Upper lobe of left lung (tissue), 6 donors: ENCODE measurements around the gene AJAP1. TPM values are rescaled to one million over a fixed set of nuclear protein-coding genes. Genes with fewer than 3 reads are reported as not detected.

Source experiments
- ATAC-seq, 2 donors: fragments of 200-7000 bp; cut with Tn5 transposase; one replicate each; pipeline ENCODE4 v1.9.1; 2022; ENCODE audit warnings: mild to moderate bottlenecking in 2 of 2, moderate library complexity in 2 of 2; ENCODE audit not compliant: low FRiP score in 2 of 2
- DNase-seq, 2 donors: peaks; one replicate each; pipeline ENCODE4 v3.0.0-alpha.2; 2019 to 2020
- H3K27ac ChIP-seq, 4 donors: fragments of 200-600 bp; sonication (generic); one replicate each; pipeline ENCODE4 v1.5.1; 2016 to 2019
- H3K27me3 ChIP-seq, 4 donors: fragments of 200-600 bp; sonication (generic); one replicate each; pipeline ENCODE4 v1.5.1; 2017 to 2019
- H3K36me3 ChIP-seq, 4 donors: fragments of 200-600 bp; sonication (generic); one replicate each; pipeline ENCODE4 v1.5.1; 2016 to 2019
- H3K4me1 ChIP-seq, 4 donors: fragments of 200-600 bp; sonication (generic); one replicate each; pipeline ENCODE4 v1.5.1; 2018 to 2019
- H3K4me3 ChIP-seq, 4 donors: fragments of 200-600 bp; sonication (generic); one replicate each; pipeline ENCODE4 v1.5.1; 2017 to 2019; ENCODE audit warnings: mild to moderate bottlenecking in 2 of 4, moderate library complexity in 1 of 4
- H3K9me3 ChIP-seq, 4 donors: fragments of 200-600 bp; sonication (generic); one replicate each; pipeline ENCODE4 v1.5.1; 2018 to 2019
- EP300 ChIP-seq, 4 donors: sonication (generic); formaldehyde crosslinking; IDR thresholded peaks; one replicate each; pipeline ENCODE4 v1.5.1; 2017; ENCODE audit warnings: antibody characterized with exemption in 4 of 4, control low read depth in 2 of 4
- POLR2A ChIP-seq, 4 donors: fragments of 450-650 bp; IDR thresholded peaks; one replicate each; pipeline ENCODE4 v1.5.1; 2016 to 2017; ENCODE audit warnings: antibody characterized with exemption in 4 of 4, mild to moderate bottlenecking in 2 of 4
- POLR2AphosphoS5 ChIP-seq, 2 donors: sonication (generic); formaldehyde crosslinking; IDR thresholded peaks; one replicate each; pipeline ENCODE4 v1.5.1; 2017; ENCODE audit warnings: antibody characterized with exemption in 2 of 2
- WGBS, 2 donors: methylation state at CpG; one replicate each; pipeline ENCODE4 v1.1.5; 2017 to 2018; 5-methylcytosine and 5-hydroxymethylcytosine counted together
- total RNA-seq, 6 donors: library from RNA; depleted of rRNA in 4 of 6; stranded (reverse); fragments of >200 nt in 4 of 6; gene quantifications; one replicate each; pipeline versions ENCODE4 v1.1.0 to v1.2.1, GENCODE V29; 2016 to 2021
- TF ChIP-seq, protein P1 (sequence below), 6 experiments: fragments of 450-650 bp in 4 of 6; fragments of 200-600 bp in 2 of 6; sonication (generic) in 2 of 6; IDR thresholded peaks; one replicate each; pipeline ENCODE4 v1.5.1; 2016 to 2019; ENCODE audit warnings: antibody characterized with exemption in 6 of 6
- donor health status: DM: no; HTN: no; CAD: no; lungs with moderate emphysema.
- donor health status: DM: no; HTN: yes; CAD: no; lungs with severe emphysema.

Gene AJAP1
- total RNA-seq, 6 donors from 2014 or later = 0.54 to 4.6 (median 2.9) TPM

- WGBS, 2 donors = 74 to 77% methylated on average over 5 of the region's 5 CpGs
- no peak overlapping the region for H3K4me3 ChIP-seq
- H3K9me3 ChIP-seq = peaks cover 0 to 9% (median 2%) of the 10 kb centered on the region in 4 donors
- TF ChIP-seq, protein P1, sequence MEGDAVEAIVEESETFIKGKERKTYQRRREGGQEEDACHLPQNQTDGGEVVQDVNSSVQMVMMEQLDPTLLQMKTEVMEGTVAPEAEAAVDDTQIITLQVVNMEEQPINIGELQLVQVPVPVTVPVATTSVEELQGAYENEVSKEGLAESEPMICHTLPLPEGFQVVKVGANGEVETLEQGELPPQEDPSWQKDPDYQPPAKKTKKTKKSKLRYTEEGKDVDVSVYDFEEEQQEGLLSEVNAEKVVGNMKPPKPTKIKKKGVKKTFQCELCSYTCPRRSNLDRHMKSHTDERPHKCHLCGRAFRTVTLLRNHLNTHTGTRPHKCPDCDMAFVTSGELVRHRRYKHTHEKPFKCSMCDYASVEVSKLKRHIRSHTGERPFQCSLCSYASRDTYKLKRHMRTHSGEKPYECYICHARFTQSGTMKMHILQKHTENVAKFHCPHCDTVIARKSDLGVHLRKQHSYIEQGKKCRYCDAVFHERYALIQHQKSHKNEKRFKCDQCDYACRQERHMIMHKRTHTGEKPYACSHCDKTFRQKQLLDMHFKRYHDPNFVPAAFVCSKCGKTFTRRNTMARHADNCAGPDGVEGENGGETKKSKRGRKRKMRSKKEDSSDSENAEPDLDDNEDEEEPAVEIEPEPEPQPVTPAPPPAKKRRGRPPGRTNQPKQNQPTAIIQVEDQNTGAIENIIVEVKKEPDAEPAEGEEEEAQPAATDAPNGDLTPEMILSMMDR (IDR thresholded peaks at IDR 0.05) = no peak
- TF ChIP-seq POLR2AphosphoS5 (IDR thresholded peaks at IDR 0.05) (no peak), EP300 (IDR thresholded peaks at IDR 0.05) (no peak), POLR2A (IDR thresholded peaks at IDR 0.05) (no peak)
- H3K27ac ChIP-seq = no peak overlapping the region
- H3K4me1 ChIP-seq = no peaks in the 10 kb centered on the region
- ATAC-seq (no peak), DNase-seq (no peak)
- H3K27me3 ChIP-seq = no peaks in the 10 kb centered on the region
- no peaks in the 10 kb centered on the region for H3K36me3 ChIP-seq
Measured at GRCh38 chr1:4718071-4718470, 63.7 kb downstream of the AJAP1 start.

DNA sequence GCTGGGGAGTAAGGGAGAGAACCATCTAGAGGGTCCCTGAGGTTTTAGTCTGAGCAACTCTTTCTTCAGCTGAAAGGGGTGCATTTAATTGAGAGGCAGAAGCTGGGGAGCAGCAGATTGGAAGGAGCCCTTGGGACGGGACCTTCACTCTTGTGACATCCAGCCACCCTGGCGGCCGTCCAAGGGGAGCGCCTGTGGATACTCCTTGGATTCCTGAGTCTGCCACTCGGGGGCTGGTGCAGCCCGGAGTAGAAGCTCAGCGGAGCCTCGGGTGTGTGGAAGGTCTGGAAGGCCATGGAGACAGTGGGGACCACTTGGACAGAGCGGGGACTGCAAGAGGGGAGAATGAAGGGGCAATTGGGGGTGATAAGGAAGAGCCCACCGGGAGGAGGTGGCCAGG lies 68.7 kb downstream of the AJAP1 start:
- Histone ChIP-seq H3K4me1 (no peaks in the 10 kb centered on the region), H3K4me3 (no peak overlapping the region), H3K36me3 (no peaks in the 10 kb centered on the region), H3K9me3 (no peaks in the 10 kb centered on the region), H3K27ac (no peak overlapping the region), H3K27me3 (no peaks in the 10 kb centered on the region)
- ATAC-seq = no peak
- TF ChIP-seq POLR2A (IDR thresholded peaks at IDR 0.05) (no peak), POLR2AphosphoS5 (IDR thresholded peaks at IDR 0.05) (no peak), EP300 (IDR thresholded peaks at IDR 0.05) (no peak)
- DNase-seq = no peak
- WGBS, 2 donors = 70 to 74% methylated on average over 10 of the region's 10 CpGs

DNA sequence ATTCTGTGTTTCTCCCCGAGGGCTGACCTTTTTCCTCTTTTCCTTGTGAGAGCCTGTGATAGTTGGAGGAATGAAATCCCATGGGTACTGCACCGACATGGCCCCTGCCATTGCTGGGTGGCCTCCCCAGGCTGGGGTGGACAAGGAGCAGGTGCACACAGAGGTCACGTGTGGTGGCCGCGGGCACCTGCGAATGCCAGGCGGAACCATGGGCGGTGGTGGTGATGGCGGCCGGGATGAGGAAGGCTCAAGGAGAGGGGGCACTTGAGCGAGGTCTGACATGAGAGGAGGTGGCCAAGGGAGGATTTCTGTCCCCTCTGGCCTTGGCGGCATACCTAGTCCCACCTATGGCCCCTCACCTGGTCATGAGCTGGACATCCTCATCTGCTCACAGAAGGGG lies 69.6 kb downstream of the AJAP1 start:
- no peak for DNase-seq
- Histone ChIP-seq H3K36me3 (no peaks in the 10 kb centered on the region), H3K4me3 (no peak overlapping the region), H3K9me3 (no peaks in the 10 kb centered on the region), H3K27ac (no peak overlapping the region), H3K4me1 (no peaks in the 10 kb centered on the region), H3K27me3 (no peaks in the 10 kb centered on the region)
- WGBS, 2 donors = 87 to 89% methylated on average over 11 of the region's 12 CpGs
- TF ChIP-seq POLR2AphosphoS5 (IDR thresholded peaks at IDR 0.05) = no peak
- TF ChIP-seq, protein P1 (IDR thresholded peaks at IDR 0.05) = no peak
- TF ChIP-seq EP300 (IDR thresholded peaks at IDR 0.05) = no peak
- TF ChIP-seq POLR2A (IDR thresholded peaks at IDR 0.05) = no peak
- no peak for ATAC-seq

DNA sequence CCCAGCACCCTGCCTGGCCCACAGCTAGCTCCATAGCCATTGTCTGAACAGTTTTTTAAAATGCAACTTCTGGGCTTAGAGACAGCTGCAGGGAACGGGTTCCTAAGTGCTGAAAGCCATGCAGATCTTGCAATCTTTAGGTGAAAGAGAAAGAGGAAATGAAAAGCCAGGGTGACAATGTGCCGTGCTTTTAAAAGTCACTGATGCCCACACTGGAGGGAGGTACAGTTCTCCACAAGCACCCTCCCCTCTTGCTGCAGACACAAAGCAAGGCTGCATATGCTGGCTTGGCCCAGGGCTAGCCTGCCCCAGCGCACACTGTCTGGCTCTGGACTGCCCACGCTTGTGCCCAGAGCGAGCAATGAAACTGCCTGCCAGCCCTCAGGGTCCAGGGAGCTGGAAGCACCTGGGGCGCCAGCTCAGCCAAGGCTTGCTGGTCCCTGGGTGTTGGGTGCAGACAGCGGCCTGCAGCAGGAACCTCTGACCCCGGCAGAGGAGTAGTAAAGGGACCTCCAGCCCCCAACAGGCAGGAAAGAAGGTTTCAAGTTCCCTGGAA lies 70.4 kb downstream of the AJAP1 start:
- 72% methylated on average over 6 to 8 of the region's 8 CpGs for WGBS, 2 donors
- H3K36me3 ChIP-seq = no peaks in the 10 kb centered on the region
- H3K27ac ChIP-seq = no peak overlapping the region
- no peak overlapping the region for H3K4me3 ChIP-seq
- H3K9me3 ChIP-seq = no peaks in the 10 kb centered on the region
- no peaks in the 10 kb centered on the region for H3K27me3 ChIP-seq
- TF ChIP-seq POLR2AphosphoS5 (IDR thresholded peaks at IDR 0.05) (no peak), POLR2A (IDR thresholded peaks at IDR 0.05) (no peak), EP300 (IDR thresholded peaks at IDR 0.05) (no peak)
- TF ChIP-seq, protein P1 (IDR thresholded peaks at IDR 0.05) = no peak
- H3K4me1 ChIP-seq = no peaks in the 10 kb centered on the region
- ATAC-seq (no peak), DNase-seq (no peak)

- no peak overlapping the region for H3K4me3 ChIP-seq
- 71 to 83% methylated on average over 4 to 12 of the region's 12 CpGs for WGBS, 2 donors
- H3K27ac ChIP-seq = no peak overlapping the region
- ATAC-seq = no peak
- DNase-seq = no peak
- no peaks in the 10 kb centered on the region for H3K36me3 ChIP-seq
- H3K4me1 ChIP-seq = no peaks in the 10 kb centered on the region
- no peaks in the 10 kb centered on the region for H3K9me3 ChIP-seq
- no peak for TF ChIP-seq EP300 (IDR thresholded peaks at IDR 0.05)
- TF ChIP-seq, protein P1 (IDR thresholded peaks at IDR 0.05) = no peak
- TF ChIP-seq POLR2AphosphoS5 (IDR thresholded peaks at IDR 0.05) = no peak
- TF ChIP-seq POLR2A (IDR thresholded peaks at IDR 0.05) = no peak
- H3K27me3 ChIP-seq = no peaks in the 10 kb centered on the region
Measured at GRCh38 chr1:4725416-4725815, 71.0 kb downstream of the AJAP1 start.
